ENCODE data around the gene ACSM4. TPM values are rescaled to one million over a fixed set of nuclear protein-coding genes. Genes with fewer than 3 reads are reported as not detected.

ACSM4 gene
- total and polyA plus RNA-seq, 2 of the 8 experiments (the other 6 are each of a cell fraction or from before 2014, with no cell fraction given): not detected

DNA sequence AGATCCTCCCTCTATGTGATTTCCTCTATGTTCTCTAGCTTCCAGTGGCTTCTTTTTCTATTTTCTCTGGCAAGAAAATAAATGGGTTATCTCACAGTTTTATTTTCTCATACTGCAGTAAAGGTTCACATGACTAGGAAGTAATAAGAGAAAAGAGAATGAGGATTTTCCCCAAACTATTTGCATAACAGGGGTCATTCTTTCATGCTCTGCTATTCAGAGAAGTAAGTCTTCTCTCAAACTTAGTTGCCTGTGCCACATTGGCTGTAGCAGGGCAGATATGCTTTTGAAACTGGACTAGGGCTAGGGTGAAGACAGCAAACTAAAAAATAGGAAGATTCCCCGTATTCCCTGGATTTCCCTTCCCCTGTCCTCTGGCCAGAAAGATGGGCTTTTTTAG, 57.4 kb downstream of the ACSM4 start:
- Histone ChIP-seq H3K56ac (replicated peaks; ENCODE audit: insufficient read length, low read depth, low read length) (no peak overlapping the region), H3K4ac (replicated peaks; ENCODE audit: insufficient read length, low read depth, low read length) (no peak overlapping the region), H4K5ac (ENCODE audit: insufficient read length, low read depth, low read length) (no peak overlapping the region), H2AFZ (ENCODE audit: low read length) (0 out of 2 replicates have a peak overlapping the region, but pooled peaks have one; percentile 54), H3K23ac (ENCODE audit: insufficient read length) (no peak overlapping the region), H4K20me1 (replicated peaks in 1 of 2; ENCODE audit: control insufficient read depth in 1 of 2, insufficient read depth in 2 of 2, low read length in 2 of 2) (no peaks in the 10 kb centered on the region), H3K4me1 (replicated peaks in 1 of 4; ENCODE audit: control insufficient read depth in 3 of 4, insufficient read depth in 4 of 4, low read length in 3 of 4) (no peaks in the 10 kb centered on the region), H3K9ac (replicated peaks in 1 of 4; ENCODE audit: extremely low read depth in 1 of 4, low read depth in 3 of 4, low read length in 3 of 4) (no peak overlapping the region), H4K8ac (ENCODE audit: extremely low read depth, insufficient read depth, low read length) (no peak overlapping the region), H3K79me1 (ENCODE audit: low read depth, low read length) (no peaks in the 10 kb centered on the region), H3K79me2 (ENCODE audit: control insufficient read depth in 1 of 2, insufficient read depth in 2 of 2, low read length in 2 of 2) (no peaks in the 10 kb centered on the region), H2BK5ac (ENCODE audit: low read depth, low read length) (no peak overlapping the region), H3K27me3 (replicated peaks in 1 of 4; ENCODE audit: control insufficient read depth in 3 of 4, extremely low read depth in 1 of 4, insufficient read depth in 3 of 4, low read length in 3 of 4) (no peaks in the 10 kb centered on the region), H2BK15ac (ENCODE audit: low read length) (no peak overlapping the region), H3K14ac (ENCODE audit: insufficient read length) (no peak overlapping the region), H3K23me2 (ENCODE audit: low read depth, low read length) (no peaks in the 10 kb centered on the region), H4K91ac (replicated peaks; ENCODE audit: insufficient read length, low read length) (no peak overlapping the region), H3K36me3 (ENCODE audit: control insufficient read depth in 2 of 4, insufficient read depth in 4 of 4, low read length in 3 of 4) (no peaks in the 10 kb centered on the region), H2BK20ac (ENCODE audit: low read length) (no peak overlapping the region), H2AK5ac (ENCODE audit: low read depth, low read length) (no peak overlapping the region), H3K4me3 (ENCODE audit: extremely low read depth in 1 of 4, insufficient read depth in 2 of 4, low read depth in 3 of 4, low read length in 4 of 4) (no peak overlapping the region), H3K4me2 (ENCODE audit: insufficient read depth in 1 of 2, low read depth in 2 of 2, low read length in 2 of 2) (no peak overlapping the region), H3K18ac (ENCODE audit: extremely low read depth, low read length) (no peak overlapping the region), H2BK120ac (replicated peaks; ENCODE audit: low read depth, low read length) (no peak overlapping the region), H2BK12ac (ENCODE audit: low read depth, low read length) (no peak overlapping the region), H3K9me3 (ENCODE audit: insufficient read depth in 2 of 2, low read depth in 1 of 2, low read length in 1 of 2) (0 out of 4 replicates have a peak, but pooled peaks cover 0 to 8% of the 10 kb centered on the region in 2 experiments), H3K27ac (ENCODE audit: low read depth, low read length) (no peak overlapping the region)
- ChIA-PET POLR2A (ENCODE audit: partially characterized antibody) (no interaction called here), CTCF (ENCODE audit: partially characterized antibody) (no interaction called here)
- 87% methylated on average over 1 of the region's 1 CpG; no CpG with 5 or more reads in 1 of the 2 experiments for WGBS, 2 experiments (ENCODE audit: extremely low coverage in 1 of 2, insufficient coverage in 1 of 2, insufficient read length in 1 of 2, insufficient replicate concordance in 2 of 2, low coverage in 1 of 2, low lambda C conversion rate in 2 of 2, missing lambda C conversion rate in 1 of 2)
- DNase-seq (ENCODE audit: low read depth in 1 of 2, low spot score in 2 of 2) (no peak), FAIRE-seq (no peak)
- TF ChIP-seq BRCA1 (IDR thresholded peaks at IDR 0.05; ENCODE audit: low read depth, low read length) (no peak), CHD2 (IDR thresholded peaks at IDR 0.05; ENCODE audit: low read length) (no peak), ZNF274 (IDR thresholded peaks at IDR 0.05; ENCODE audit: borderline replicate concordance, extremely low read depth, low read length) (no peak), NANOG (IDR thresholded peaks at IDR 0.05; ENCODE audit: insufficient read depth, low read depth, low read length, poor library complexity, severe bottlenecking) (no peak), GTF2F1 (IDR thresholded peaks at IDR 0.05; ENCODE audit: borderline replicate concordance, low read depth, low read length) (no peak), PHF8 (conservative IDR thresholded peaks at IDR 0.05; ENCODE audit: low read depth, low read length) (no peak), EZH2 (IDR thresholded peaks at IDR 0.05; ENCODE audit: low read depth, low read length, severe bottlenecking) (no peak), KDM1A (IDR thresholded peaks at IDR 0.05; ENCODE audit: borderline replicate concordance, low read length) (no peak), TCF12 (IDR thresholded peaks at IDR 0.05; ENCODE audit: low read depth, low read length) (no peak), POLR2A (IDR thresholded peaks at IDR 0.05; ENCODE audit: control extremely low read depth in 1 of 2, low read depth in 2 of 2, low read length in 2 of 2) (no peak), GABPA (IDR thresholded peaks at IDR 0.05; ENCODE audit: borderline replicate concordance, insufficient read depth, low read length) (no peak), HDAC2 (IDR thresholded peaks at IDR 0.05; ENCODE audit: borderline replicate concordance in 1 of 2, low read depth in 2 of 2, low read length in 2 of 2) (no peak), SIN3A (conservative IDR thresholded peaks at IDR 0.05 in 1 of 2, IDR thresholded peaks at IDR 0.05 in 1 of 2; ENCODE audit: low read depth in 1 of 2, low read length in 2 of 2) (no peak)
- TF ChIP-seq, protein P1, sequence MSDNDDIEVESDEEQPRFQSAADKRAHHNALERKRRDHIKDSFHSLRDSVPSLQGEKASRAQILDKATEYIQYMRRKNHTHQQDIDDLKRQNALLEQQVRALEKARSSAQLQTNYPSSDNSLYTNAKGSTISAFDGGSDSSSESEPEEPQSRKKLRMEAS (IDR thresholded peaks at IDR 0.05): no peak

Measured in H1 (cell line).